Stimulated activated CD8-positive, alpha-beta memory T cell treated with anti-CD3 and anti-CD28 coated beads, Interleukin-15, amount 100 ng/mL, for 48 hours (primary cell): ENCODE measurements around the gene STX8.
A peak's percentile ranks its signal among the peaks of the same experiment; 100 is the strongest.
"Not testable (repeated sequence)": the region's sequence is repeated elsewhere in the genome, so short reads cannot be mapped to it uniquely, and the experiment has no call there.

Experiments
- DNase-seq, 2 donors: peaks; one replicate each; pipeline ENCODE4 v3.0.0-alpha.2; 2020; ENCODE audit warnings: low read depth in 2 of 2

The STX8 gene, protein sequence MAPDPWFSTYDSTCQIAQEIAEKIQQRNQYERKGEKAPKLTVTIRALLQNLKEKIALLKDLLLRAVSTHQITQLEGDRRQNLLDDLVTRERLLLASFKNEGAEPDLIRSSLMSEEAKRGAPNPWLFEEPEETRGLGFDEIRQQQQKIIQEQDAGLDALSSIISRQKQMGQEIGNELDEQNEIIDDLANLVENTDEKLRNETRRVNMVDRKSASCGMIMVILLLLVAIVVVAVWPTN

DNA sequence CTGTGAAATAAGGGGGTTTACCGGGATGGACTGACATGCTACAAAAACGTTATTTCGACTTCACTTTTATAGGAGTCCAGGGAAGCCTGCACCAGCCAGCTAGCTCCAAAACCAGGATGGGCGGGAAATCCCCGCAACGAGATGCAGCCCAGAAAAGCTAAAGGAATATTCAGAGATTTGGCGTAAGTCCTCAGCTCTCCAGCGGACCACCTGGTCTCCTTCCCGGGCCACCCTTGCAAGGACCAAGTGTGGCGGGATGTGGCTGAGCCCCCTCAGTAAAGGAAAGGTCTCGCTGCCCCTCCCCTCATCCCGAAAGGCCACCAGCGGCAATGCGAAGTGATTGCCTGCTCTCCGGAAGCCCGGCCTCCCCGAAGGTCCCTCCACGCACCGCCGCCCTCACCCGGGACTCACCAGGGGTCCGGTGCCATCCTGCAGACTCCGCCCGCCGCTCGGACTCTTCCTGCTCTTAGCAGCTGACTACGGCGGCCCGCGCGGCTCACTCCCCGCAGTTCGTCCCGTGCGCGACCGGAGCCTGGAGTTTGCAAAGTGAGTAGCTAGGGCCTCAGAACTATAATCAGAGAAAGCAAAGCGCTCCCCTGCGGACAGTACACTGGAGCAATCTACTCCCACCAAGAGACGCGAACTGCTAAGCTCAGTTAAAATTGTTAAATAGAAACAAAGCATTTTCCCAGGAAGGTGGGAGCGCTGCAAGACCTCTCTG lies at the start of gene STX8:
Gene STX8, minus strand, starts transcription at position 440 of the 721 bp plus-strand sequence. Its CDS starts 12 bp downstream, at position 428.
- DNase-seq: peak; percentile 76 to 81

DNA sequence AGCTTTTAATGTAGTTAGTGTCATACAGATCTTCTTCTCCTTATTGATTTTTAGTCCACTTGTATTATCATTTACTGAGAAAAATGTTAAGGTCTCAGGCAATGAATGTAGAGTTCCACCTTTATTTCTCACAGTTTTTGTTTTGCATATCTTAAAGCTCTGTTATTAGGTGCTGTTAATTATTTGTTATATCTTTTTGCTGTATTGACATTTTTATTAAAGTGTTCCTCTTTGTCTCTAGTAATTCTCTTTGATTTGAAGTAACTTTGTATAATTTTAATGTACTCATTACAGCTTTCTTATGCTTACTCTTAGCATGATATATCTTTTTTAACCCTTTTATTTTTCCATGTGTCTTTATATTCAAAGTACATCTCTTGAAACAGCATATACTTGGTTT lies 47.3 kb upstream of the STX8 start:
- DNase-seq: no peak

- DNase-seq: no peak
Observed at GRCh38 chr17:9615486-9615885, 39.9 kb upstream of the STX8 start.

DNA sequence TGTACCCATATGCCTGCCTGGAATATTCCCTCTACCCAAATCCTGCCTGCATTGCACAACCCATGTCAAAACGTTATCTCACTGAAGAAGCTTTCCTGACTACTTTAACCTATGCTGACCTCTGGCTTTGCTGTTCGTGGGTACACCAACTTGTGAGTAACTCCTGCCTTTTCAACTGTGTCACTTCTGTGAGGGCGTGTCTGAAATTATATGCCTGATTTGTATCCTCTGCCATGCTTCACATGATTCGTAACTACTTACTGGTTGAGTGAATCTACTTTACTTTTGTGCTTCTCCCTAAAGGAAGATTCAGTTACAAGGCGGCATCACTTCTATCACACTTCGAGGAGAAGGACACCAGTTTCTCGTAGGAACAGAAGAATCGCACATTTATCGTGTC lies 36.4 kb upstream of the STX8 start:
- no peak for DNase-seq

DNA sequence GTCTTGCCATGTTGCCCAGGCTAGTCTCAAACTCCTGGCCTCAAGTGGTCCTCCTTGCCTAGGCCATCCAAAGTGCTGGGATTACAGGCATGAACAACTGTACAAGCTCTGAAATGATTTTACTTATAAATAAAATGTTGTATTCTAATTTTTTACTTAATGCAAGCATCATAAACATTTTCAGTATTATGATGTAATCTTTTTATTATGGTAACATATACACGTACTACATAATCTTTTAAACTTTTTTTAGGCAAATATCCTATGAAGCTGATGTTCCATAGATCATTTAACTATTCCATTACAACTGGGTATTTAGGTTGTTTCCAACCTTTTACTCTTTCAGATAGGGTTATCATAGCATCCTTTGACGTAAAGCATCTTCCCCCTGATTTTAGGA lies 35.9 kb upstream of the STX8 start:
- DNase-seq: no peak

DNA sequence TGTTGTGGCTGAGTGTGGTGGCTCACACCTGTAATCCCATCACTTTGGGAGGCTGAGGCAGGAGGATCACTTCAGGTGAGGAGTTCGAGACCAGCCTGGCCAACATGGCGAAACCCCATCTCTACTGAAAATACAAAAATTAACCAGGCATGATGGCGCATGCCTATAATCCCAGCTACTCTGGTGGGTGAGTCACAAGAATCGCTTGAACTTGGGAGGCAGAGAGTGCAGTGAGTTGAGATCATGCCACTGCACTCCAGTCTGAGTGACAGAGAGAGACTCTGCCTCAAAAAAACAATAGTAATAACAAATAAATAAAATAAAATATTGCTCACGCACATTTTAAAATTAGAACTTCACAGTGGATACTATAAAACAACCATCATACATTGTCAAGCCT lies 31.4 kb upstream of the STX8 start:
- DNase-seq: not testable (repeated sequence)

- DNase-seq: no peak
Observed at GRCh38 chr17:9606453-9606852, 30.8 kb upstream of the STX8 start.

- DNase-seq: not testable (repeated sequence)
Observed at GRCh38 chr17:9604583-9604982, 29.0 kb upstream of the STX8 start.

DNA sequence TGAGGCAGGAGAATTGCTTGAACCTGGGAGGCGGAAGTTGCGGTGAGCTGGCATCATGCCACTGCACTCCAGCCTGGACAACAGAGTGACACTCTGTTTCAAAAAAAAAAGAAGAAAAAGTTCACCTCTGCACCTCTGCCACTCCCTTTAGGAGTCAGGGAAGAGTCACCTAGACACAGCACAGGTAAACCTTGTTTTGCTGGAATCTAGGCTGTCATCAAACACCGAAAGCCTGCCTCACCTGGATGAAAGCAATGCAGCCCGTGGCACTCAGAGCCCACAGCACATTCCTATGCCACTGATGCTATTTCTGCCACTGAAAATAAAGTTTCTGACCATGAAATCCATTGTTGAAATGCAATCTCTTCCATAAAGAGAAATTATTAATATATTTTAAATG lies 23.0 kb upstream of the STX8 start:
- no peak for DNase-seq

- not testable (repeated sequence) for DNase-seq
Observed at GRCh38 chr17:9597638-9598037, 22.0 kb upstream of the STX8 start.

- no peak for DNase-seq
Observed at GRCh38 chr17:9594065-9594464, 18.4 kb upstream of the STX8 start.

GRCh38 chr17:9587969-9588656 lies 12.5 kb upstream of the STX8 start:
- no peak for DNase-seq

GRCh38 chr17:9577373-9577709 lies 1.7 kb upstream of the STX8 start:
- DNase-seq: no peak

DNA sequence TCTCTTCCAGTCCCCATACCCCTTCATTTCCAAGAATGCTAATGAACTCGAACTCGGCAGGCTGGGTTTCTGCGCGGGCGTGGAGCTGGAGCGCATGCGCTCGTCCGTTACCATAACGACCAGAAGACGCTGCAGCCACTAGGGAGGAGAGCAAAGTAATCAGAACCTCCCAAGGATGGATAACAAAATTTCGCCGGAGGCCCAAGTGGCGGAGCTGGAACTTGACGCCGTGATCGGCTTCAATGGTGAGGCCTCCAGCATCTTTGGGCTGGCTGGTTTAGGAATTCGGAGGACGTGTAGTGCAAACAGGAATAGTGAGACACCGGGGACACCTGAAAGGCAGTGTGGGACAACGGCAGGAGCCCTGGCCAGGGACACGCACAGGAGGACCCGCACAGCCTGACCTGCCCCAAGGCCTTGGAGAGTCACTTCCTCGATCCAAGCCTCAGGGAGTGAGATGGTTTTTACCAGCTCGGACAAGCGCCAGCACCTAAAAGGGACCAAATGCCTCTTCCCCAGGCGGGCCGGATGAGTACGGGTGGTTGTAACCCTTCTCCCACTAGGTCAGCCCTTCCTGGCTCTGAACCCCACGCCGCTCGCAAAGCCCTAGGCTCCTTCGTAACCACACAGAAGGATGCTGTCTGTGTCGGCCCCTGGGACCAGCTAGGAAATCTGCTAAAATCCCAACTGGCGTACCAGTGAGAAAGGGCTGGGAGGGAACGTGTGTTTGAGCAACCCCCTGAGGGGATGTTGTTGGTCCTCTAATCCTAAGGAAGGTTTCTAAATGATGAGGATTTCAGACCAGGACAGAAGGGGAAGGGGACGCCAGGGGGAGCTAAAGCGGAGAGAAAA lies 1.1 kb upstream of the STX8 start, which contains the start of gene CFAP52:
Gene CFAP52, plus strand, starts transcription at position 122 of the 852 bp plus-strand sequence. Its CDS starts 54 bp downstream, at position 176.
- peak; percentile 62 to 64 for DNase-seq

DNA sequence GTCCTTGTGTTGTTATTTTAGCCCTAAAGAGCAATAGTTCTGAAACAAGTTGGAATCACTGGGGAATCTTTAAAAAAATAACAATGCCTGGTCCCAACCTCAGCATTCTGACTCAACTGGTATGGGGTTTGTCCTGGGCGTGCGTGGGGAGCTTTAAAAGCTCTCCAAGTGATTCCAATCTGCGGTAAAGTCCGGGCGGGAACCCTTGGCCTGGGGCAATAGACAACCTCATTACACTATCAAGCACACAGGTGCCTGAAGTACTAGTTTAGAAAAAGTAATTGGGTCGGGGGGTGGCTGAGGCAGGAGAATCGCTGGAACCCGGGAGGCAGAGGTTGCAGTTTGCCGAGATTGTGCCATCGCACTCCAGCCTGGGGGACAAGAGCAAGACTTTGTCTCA lies 4.4 kb downstream of the STX8 start:
- no peak for DNase-seq

- DNase-seq: no peak
Observed at GRCh38 chr17:9568957-9569588, 6.5 kb downstream of the STX8 start.

GRCh38 chr17:9568004-9568403 lies 7.6 kb downstream of the STX8 start:
- no peak for DNase-seq

DNA sequence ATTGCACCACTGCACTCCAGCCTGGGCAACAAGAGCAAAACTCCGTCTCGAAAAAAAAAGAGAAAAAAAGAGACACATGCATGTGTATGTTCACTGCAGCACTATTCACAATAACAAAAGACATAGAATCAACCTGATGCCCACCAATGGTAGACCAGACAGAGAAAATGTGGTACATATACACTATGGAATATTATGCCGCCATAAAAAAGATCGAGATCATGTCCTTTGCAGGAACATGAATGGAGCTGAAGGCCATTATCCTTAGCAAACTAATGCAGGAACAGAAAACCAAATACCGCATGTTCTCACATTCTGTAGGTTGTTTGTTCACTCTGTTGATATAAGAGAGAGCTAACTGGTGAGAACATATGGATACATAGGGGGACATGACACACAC lies 8.9 kb downstream of the STX8 start:
- not testable (repeated sequence) for DNase-seq

DNA sequence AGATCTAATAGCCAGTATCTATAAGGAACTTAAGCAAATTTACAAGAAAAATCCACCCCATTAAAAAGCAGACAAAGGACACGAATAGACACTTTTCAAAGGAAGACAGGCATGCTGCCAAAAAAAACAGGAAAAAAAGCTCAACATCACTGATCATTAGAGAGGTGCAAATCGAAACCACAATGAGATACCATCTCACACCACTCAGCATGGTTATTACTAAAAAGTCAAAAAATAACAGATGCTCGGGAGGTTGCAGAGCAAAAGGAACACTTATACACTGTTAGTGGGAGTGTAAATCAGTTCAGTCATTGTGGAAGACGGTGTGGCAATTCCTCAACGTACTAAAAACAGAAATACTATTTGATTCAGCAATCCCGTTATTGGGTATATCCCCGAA lies 9.6 kb downstream of the STX8 start:
- no peak for DNase-seq

- no peak for DNase-seq
Observed at GRCh38 chr17:9564104-9564503, 11.5 kb downstream of the STX8 start.

GRCh38 chr17:9557857-9558256 lies 17.8 kb downstream of the STX8 start:
- no peak for DNase-seq
